Measurements from ENCODE around the gene COPG2.

COPG2 gene

GRCh38 chr7:130463553-130464434 lies 204.8 kb downstream of the COPG2 start:
- DNase-seq: no peak

- no peak for DNase-seq
These were observed 207.3 kb downstream of the COPG2 start for GRCh38 chr7:130461272-130461671.

GRCh38 chr7:130458257-130458656 lies 210.3 kb downstream of the COPG2 start:
- DNase-seq: no peak

All from KG1 (cell line).